GM18861 (cell line): ENCODE results near the gene KMT2B.

Experiments used
- ATAC-seq: cut with Tn5 transposase; IDR thresholded peaks from one replicate; pipeline ENCODE4 v1.9.1; 2021; ENCODE audit not compliant: unreplicated experiment

The KMT2B gene

GRCh38 chr19:35776102-35776788, 58.4 kb downstream of the KMT2B start:
- ATAC-seq = no peak

DNA sequence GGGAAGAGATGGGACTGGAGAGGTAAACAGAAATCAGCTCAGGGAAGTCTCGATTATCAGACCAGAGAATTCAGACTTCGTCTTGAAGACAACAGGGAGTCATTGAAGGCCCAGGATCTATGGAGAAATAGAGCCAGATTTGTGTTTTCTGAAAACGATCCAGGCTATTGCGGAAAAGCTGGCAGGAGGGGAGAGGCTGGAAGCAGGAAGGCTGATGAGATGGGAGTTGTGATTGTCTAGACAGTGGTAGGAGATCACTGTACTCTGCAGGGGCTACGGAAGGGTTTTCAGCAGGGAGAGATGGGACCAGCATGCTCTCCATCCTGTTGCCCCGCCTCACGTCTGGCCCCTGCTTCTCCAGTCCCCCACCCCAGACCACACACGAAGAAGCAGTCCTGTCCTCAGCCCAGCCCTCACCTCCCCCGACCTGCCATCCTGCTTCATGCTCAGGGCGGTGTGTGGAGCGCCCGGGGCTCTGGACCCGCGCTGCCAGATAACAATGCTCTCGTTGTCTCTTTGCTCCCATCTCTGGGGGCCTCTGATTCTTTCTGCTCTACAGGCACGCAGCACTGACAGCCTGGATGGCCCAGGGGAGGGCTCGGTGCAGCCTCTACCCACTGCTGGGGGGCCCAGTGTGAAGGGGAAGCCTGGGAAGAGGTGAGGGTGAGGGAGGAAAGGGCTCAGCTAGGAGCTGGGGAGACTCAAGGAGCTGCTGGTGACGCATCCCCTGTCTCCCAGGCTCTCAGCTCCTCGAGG, 59.5 kb downstream of the KMT2B start:
- no peak for ATAC-seq

DNA sequence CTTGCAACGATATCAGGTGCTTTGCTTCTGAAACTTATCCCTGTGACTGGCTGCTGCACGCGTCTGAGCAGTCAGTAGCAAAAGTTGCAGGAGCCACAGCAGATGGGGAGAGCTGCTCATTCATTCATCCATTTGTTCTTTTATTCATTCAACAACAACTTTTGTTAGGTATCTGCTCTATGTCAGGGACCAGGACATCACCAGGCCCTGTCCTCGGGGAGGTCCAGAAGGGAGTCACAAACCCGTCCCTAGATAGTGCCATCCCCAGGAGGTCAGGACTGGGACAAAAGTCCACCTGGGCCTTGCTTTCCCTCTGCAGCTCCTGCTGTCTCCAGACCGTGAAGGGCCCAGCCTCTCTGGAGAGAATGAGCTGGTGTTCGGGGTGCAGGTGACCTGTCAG, 60.2 kb downstream of the KMT2B start:
- no peak for ATAC-seq

DNA sequence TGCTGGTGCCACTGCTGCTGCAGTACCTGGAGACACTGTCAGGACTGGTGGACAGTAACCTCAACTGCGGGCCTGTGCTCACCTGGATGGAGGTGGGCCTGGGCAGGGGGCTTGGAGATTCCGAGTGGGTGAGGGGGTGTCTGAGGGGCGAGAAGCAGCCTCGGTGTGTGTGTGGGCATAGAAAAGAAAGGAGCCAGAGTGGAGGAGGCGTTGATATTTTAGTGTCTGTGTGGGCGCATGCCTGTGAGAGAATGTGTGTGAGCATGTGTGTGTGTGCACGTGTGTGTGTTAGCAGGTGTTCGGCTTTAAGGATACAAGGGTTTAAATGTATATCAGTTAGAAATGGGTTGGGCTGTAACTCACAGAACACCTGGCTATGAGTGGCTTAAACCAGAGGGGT, 61.2 kb downstream of the KMT2B start:
- no peak for ATAC-seq

- ATAC-seq = no peak
Measured at GRCh38 chr19:35780058-35780457, 62.3 kb downstream of the KMT2B start.

- no peak for ATAC-seq
Measured at GRCh38 chr19:35780717-35781116, 62.9 kb downstream of the KMT2B start.

- ATAC-seq = no peak
Measured at GRCh38 chr19:35781650-35782049, 63.8 kb downstream of the KMT2B start.

DNA sequence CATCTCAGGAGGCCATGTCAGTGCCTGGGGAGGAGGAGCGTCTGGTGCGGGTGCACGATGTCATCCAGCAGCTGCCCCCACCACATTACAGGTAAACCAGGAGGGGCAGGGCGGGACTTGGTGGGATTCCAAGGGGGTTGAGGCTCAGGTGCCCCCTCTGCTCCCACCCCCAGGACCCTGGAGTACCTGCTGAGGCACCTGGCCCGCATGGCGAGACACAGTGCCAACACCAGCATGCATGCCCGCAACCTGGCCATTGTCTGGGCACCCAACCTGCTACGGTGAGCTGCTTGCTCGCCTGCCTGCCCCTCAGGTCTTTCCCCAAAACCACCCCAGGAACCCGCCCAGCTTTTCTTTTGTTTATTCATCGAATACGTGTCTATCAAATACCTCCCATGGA, 64.8 kb downstream of the KMT2B start:
- ATAC-seq = no peak

DNA sequence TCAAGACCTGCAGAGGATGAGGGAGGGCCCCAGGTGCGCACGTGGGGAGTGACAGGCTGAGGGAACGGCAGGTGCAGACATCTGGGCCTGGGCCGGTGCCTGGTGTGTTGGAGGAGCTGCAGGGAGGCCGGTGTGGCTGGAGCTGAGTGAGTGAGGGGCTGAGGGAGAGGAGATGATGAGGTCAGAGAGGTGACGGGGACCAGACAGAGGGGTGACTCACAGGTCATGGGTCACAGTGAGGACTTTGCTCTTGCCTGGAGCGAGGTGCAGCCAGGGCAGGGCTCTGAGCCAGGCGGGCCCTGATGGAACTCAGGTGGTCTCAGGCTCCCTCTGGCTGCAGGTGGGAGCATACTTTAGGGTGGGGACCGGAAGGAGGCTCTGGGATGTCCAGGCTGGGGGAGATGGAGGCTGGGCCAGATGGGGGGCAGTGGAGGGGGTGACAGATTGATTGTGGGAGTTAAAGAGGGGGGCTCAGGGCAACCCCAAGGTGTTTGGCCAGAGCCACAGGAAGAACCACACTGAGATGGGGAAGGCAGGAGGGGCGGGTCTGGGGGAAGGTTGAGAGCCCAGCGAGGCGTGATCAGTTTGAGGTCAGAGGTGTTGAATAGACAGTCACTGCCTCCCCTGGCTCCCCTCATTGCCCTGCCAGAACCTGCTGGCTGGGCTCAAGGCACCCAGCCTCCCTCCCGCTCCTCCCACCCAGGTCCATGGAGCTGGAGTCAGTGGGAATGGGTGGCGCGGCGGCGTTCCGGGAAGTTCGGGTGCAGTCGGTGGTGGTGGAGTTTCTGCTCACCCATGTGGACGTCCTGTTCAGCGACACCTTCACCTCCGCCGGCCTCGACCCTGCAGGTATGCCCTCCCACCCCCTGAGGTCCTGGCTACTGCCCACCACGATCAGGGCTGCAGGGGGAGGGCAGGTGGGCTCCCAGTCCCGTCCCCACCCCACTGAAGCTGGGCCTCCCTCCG, 65.9 kb downstream of the KMT2B start:
- ATAC-seq = no peak

- no peak for ATAC-seq
Measured at GRCh38 chr19:35784503-35785338, 66.9 kb downstream of the KMT2B start.

DNA sequence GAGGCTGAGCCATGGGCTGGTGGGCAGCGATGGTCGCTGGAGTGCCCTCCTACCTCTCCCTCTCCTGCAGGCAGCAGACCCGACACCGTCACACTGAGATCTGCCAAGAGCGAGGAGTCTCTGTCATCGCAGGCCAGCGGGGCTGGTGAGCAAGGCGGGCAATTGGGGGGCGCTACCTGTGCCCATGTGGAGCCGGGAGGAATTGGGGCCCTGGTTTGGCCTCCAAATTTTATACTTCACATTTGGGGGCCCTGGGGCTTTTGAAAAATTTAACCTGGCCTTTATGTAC, 67.5 kb downstream of the KMT2B start:
- ATAC-seq = no peak

DNA sequence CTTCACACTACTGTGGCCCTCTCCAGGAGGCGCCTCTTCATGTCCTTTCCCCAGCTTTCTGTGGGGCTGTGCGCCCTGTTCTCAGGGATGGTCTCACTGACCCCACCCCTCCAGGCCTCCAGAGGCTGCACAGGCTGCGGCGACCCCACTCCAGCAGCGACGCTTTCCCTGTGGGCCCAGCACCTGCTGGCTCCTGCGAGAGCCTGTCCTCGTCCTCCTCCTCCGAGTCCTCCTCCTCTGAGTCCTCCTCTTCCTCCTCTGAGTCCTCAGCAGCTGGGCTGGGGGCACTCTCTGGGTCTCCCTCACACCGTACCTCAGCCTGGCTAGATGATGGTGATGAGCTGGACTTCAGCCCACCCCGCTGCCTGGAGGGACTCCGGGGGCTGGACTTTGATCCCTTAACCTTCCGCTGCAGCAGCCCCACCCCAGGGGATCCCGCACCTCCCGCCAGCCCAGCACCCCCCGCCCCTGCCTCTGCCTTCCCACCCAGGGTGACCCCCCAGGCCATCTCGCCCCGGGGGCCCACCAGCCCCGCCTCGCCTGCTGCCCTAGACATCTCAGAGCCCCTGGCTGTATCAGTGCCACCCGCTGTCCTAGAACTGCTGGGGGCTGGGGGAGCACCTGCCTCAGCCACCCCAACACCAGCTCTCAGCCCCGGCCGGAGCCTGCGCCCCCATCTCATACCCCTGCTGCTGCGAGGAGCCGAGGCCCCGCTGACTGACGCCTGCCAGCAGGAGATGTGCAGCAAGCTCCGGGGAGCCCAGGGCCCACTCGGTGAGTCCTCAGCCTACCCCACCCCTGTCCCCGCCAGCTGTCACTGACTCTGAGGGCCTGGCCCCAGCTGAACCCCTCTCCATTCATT, 68.7 kb downstream of the KMT2B start:
- ATAC-seq = no peak

- ATAC-seq = no peak
Measured at GRCh38 chr19:35787227-35787799, 69.5 kb downstream of the KMT2B start.
